Body of pancreas (tissue), 4 donors: ENCODE results near the gene UBE2N.
"Not testable (repeated sequence)": the region's sequence is repeated elsewhere in the genome, so short reads cannot be mapped to it uniquely, and the experiment has no call there.

Experiments
- POLR2A ChIP-seq, 3 donors: fragments of 450-650 bp; IDR thresholded peaks; one replicate each; pipeline ENCODE4 v1.6.1; 2016; ENCODE audit warnings: antibody characterized with exemption in 3 of 3, mild to moderate bottlenecking in 2 of 3
- TF ChIP-seq, protein P1 (sequence below), 7 experiments: fragments of 450-650 bp in 4 of 7; fragments of 200-600 bp in 3 of 7; sonication (generic) in 3 of 7; IDR thresholded peaks; one replicate each; pipeline ENCODE4 v1.5.1; 2016 to 2019; ENCODE audit warnings: antibody characterized with exemption in 7 of 7

DNA sequence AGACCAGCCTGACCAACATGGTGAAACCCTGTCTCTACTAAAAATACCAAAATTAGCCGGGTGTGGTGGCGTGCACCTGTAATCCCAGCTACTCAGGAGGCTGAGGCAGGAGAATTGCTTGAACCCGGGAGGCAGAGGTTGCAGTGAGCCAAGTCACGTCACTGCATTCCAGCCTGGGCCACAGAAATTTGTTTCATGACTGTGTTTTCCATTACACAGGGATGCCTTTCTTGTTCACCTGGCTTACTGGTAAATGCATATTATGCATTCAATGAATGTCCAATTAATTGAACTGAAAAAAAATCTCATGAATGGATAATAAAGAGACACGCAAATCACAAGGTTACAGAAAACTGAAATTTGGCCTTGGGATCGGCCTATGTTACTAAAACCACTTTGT is 9.7 kb downstream of the UBE2N start:
- TF ChIP-seq, protein P1, sequence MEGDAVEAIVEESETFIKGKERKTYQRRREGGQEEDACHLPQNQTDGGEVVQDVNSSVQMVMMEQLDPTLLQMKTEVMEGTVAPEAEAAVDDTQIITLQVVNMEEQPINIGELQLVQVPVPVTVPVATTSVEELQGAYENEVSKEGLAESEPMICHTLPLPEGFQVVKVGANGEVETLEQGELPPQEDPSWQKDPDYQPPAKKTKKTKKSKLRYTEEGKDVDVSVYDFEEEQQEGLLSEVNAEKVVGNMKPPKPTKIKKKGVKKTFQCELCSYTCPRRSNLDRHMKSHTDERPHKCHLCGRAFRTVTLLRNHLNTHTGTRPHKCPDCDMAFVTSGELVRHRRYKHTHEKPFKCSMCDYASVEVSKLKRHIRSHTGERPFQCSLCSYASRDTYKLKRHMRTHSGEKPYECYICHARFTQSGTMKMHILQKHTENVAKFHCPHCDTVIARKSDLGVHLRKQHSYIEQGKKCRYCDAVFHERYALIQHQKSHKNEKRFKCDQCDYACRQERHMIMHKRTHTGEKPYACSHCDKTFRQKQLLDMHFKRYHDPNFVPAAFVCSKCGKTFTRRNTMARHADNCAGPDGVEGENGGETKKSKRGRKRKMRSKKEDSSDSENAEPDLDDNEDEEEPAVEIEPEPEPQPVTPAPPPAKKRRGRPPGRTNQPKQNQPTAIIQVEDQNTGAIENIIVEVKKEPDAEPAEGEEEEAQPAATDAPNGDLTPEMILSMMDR (IDR thresholded peaks at IDR 0.05), result not testable (repeated sequence)
- not testable (repeated sequence) for TF ChIP-seq POLR2A (IDR thresholded peaks at IDR 0.05)
